ENCODE results near the gene ACOXL.

ACOXL gene

GRCh38 chr2:111121028-111121827, 388.9 kb downstream of the ACOXL start:
- peak; percentile 37 for DNase-seq

GRCh38 chr2:111121828-111122630, 389.7 kb downstream of the ACOXL start:
- peak; percentile 82 for DNase-seq

GRCh38 chr2:111122631-111123421, 390.5 kb downstream of the ACOXL start:
- peak; percentile 58 for DNase-seq

- DNase-seq, result no peak
Observed at GRCh38 chr2:111123751-111124150, 391.4 kb downstream of the ACOXL start.

GRCh38 chr2:111126581-111126980, 394.2 kb downstream of the ACOXL start:
- DNase-seq, result no peak

- peak; percentile 57 for DNase-seq
Observed at GRCh38 chr2:111127351-111127750, 395.0 kb downstream of the ACOXL start.

- DNase-seq, result no peak
Observed at GRCh38 chr2:111128096-111128495, 395.7 kb downstream of the ACOXL start.

- DNase-seq, result no peak
Observed at GRCh38 chr2:111133603-111134002, 401.2 kb downstream of the ACOXL start.

GRCh38 chr2:111134055-111134454, 401.7 kb downstream of the ACOXL start:
- no peak for DNase-seq

- DNase-seq, result no peak
Observed at GRCh38 chr2:111135237-111135909, 403.0 kb downstream of the ACOXL start.

- DNase-seq, result no peak
Observed at GRCh38 chr2:111135910-111136297, 403.5 kb downstream of the ACOXL start.

GRCh38 chr2:111138839-111139238, 406.5 kb downstream of the ACOXL start:
- no peak for DNase-seq

GRCh38 chr2:111139637-111140317, 407.4 kb downstream of the ACOXL start:
- no peak for DNase-seq

GRCh38 chr2:111140815-111141214, 408.4 kb downstream of the ACOXL start:
- no peak for DNase-seq

GRCh38 chr2:111142101-111142500, 409.7 kb downstream of the ACOXL start:
- no peak for DNase-seq

GRCh38 chr2:111143107-111143842, 410.9 kb downstream of the ACOXL start:
- DNase-seq, result no peak

- no peak for DNase-seq
Observed at GRCh38 chr2:111143843-111144198, 411.4 kb downstream of the ACOXL start.

- no peak for DNase-seq
Observed at GRCh38 chr2:111145103-111145760, 412.9 kb downstream of the ACOXL start.

- no peak for DNase-seq
Observed at GRCh38 chr2:111145951-111146350, 413.6 kb downstream of the ACOXL start.

GRCh38 chr2:111148225-111148873, 416.0 kb downstream of the ACOXL start:
- DNase-seq, result no peak

Measured in NCI-H2227 treated with DMSO at 0.1 percent for 48 hours (cell line).